OCI-LY1 (cell line): ENCODE data around the gene HS3ST5.

Experiments
- H2AFZ ChIP-seq: fragments of 200-600 bp; sonication (generic), shearing (Covaris generic); 2 replicates; pipeline ENCODE4 v1.6.0; 2014; ENCODE audit warnings: antibody characterized with exemption, mild to moderate bottlenecking, low read length
- H3F3A ChIP-seq: fragments of 200-600 bp; sonication (generic), shearing (Covaris generic); 2 replicates; pipeline ENCODE4 v1.6.0; 2014; ENCODE audit warnings: mild to moderate bottlenecking, antibody characterized with exemption, low read length, moderate library complexity; ENCODE audit not compliant: insufficient read depth
- H3K27ac ChIP-seq: fragments of 200-600 bp; sonication (generic); 2 replicates; pipeline ENCODE4 v1.5.1; 2014; ENCODE audit warnings: low read length, mixed run types, mild to moderate bottlenecking, low read depth; ENCODE audit not compliant: poor library complexity, severe bottlenecking
- H3K27me3 ChIP-seq: fragments of 200-600 bp; sonication (generic); 2 replicates; pipeline ENCODE4 v1.6.0; 2014; ENCODE audit warnings: antibody characterized with exemption, mild to moderate bottlenecking, low read length, moderate library complexity; ENCODE audit not compliant: insufficient read depth
- H3K36me3 ChIP-seq: fragments of 200-600 bp; sonication (generic); 2 replicates; pipeline ENCODE4 v1.6.1; 2014; ENCODE audit warnings: mild to moderate bottlenecking, antibody characterized with exemption, low read length, moderate library complexity, mixed read lengths; ENCODE audit not compliant: insufficient read depth
- H3K4me1 ChIP-seq: fragments of 200-600 bp; sonication (generic); 2 replicates; pipeline ENCODE4 v1.5.1; 2014; ENCODE audit warnings: mild to moderate bottlenecking, low read length, moderate library complexity; ENCODE audit not compliant: insufficient read depth, severe bottlenecking
- H3K4me2 ChIP-seq: fragments of 200-600 bp; sonication (generic), shearing (Covaris generic); 2 replicates; pipeline ENCODE4 v1.6.1; 2014; ENCODE audit warnings: low read length
- H3K4me3 ChIP-seq: fragments of 200-600 bp; sonication (generic); 2 replicates; pipeline ENCODE4 v1.5.1; 2014; ENCODE audit warnings: low read length, low read depth, mild to moderate bottlenecking, mixed read lengths; ENCODE audit not compliant: poor library complexity, severe bottlenecking
- H3K79me2 ChIP-seq: fragments of 200-600 bp; shearing (Covaris generic); 2 replicates; pipeline ENCODE4 v1.6.1; 2016; ENCODE audit warnings: mixed run types, low read length, mixed read lengths; ENCODE audit not compliant: insufficient read depth
- H3K9ac ChIP-seq: fragments of 200-600 bp; sonication (generic), shearing (Covaris generic); 2 replicates; pipeline ENCODE4 v1.6.1; 2014; ENCODE audit warnings: mild to moderate bottlenecking, low read length, mixed read lengths
- H3K9me2 ChIP-seq: fragments of 200-600 bp; sonication (generic), shearing (Covaris generic); 2 replicates; pipeline ENCODE4 v1.6.1; 2014; ENCODE audit warnings: low read depth, mild to moderate bottlenecking, low read length, mixed read lengths
- H3K9me3 ChIP-seq: fragments of 200-600 bp; shearing (Covaris generic); 2 replicates; pipeline ENCODE4 v1.6.1; 2014; ENCODE audit warnings: low read length, mixed read lengths
- H4K20me1 ChIP-seq: fragments of 200-600 bp; sonication (generic), shearing (Covaris generic); 2 replicates; pipeline ENCODE4 v1.6.0; 2016; ENCODE audit warnings: mild to moderate bottlenecking, low read length; ENCODE audit not compliant: insufficient read depth
- CTCF ChIP-seq: fragments of 200-600 bp; sonication (generic), shearing (Covaris generic); IDR thresholded peaks from 2 replicates; pipeline ENCODE4 v1.5.1; 2017; ENCODE audit warnings: mild to moderate bottlenecking, antibody characterized with exemption, low read length, moderate library complexity, mixed read lengths
- EZH2 ChIP-seq: fragments of 200-600 bp; sonication (generic), shearing (Covaris generic); IDR thresholded peaks from 2 replicates; pipeline ENCODE4 v1.8.0; 2017; ENCODE audit warnings: borderline replicate concordance, mixed run types, mild to moderate bottlenecking, antibody characterized with exemption, low read length, moderate library complexity, mixed read lengths

HS3ST5 gene

GRCh38 chr6:114064862-114065261, 278.0 kb downstream of the HS3ST5 start:
- no peaks in the 10 kb centered on the region for H3F3A ChIP-seq
- no peak overlapping the region for H3K4me3 ChIP-seq
- no peaks in the 10 kb centered on the region for H3K79me2 ChIP-seq
- H3K27me3 ChIP-seq, result no peaks in the 10 kb centered on the region
- H2AFZ ChIP-seq, result no peak overlapping the region
- H3K36me3 ChIP-seq, result no peaks in the 10 kb centered on the region
- TF ChIP-seq EZH2 (no peak), CTCF (no peak)
- no peaks in the 10 kb centered on the region for H4K20me1 ChIP-seq
- no peak overlapping the region for H3K27ac ChIP-seq
- H3K9me2 ChIP-seq, result no peaks in the 10 kb centered on the region
- no peaks in the 10 kb centered on the region for H3K9me3 ChIP-seq
- no peaks in the 10 kb centered on the region for H3K4me1 ChIP-seq
- H3K9ac ChIP-seq, result no peak overlapping the region
- no peak overlapping the region for H3K4me2 ChIP-seq

GRCh38 chr6:114063956-114064355, 278.9 kb downstream of the HS3ST5 start:
- no peaks in the 10 kb centered on the region for H3K9me3 ChIP-seq
- TF ChIP-seq EZH2, result no peak
- no peak for TF ChIP-seq CTCF
- no peak overlapping the region for H3K9ac ChIP-seq
- no peak overlapping the region for H3K27ac ChIP-seq
- H3K4me3 ChIP-seq, result no peak overlapping the region
- no peak overlapping the region for H2AFZ ChIP-seq
- no peaks in the 10 kb centered on the region for H3K27me3 ChIP-seq
- no peaks in the 10 kb centered on the region for H4K20me1 ChIP-seq
- H3K4me2 ChIP-seq, result no peak overlapping the region
- H3K79me2 ChIP-seq, result no peaks in the 10 kb centered on the region
- no peaks in the 10 kb centered on the region for H3K36me3 ChIP-seq
- H3F3A ChIP-seq, result no peaks in the 10 kb centered on the region
- H3K9me2 ChIP-seq, result no peaks in the 10 kb centered on the region
- H3K4me1 ChIP-seq, result no peaks in the 10 kb centered on the region

- no peak overlapping the region for H3K4me2 ChIP-seq
- H3K79me2 ChIP-seq, result no peaks in the 10 kb centered on the region
- no peaks in the 10 kb centered on the region for H3K36me3 ChIP-seq
- H3K4me1 ChIP-seq, result no peaks in the 10 kb centered on the region
- H3F3A ChIP-seq, result no peaks in the 10 kb centered on the region
- TF ChIP-seq CTCF (no peak), EZH2 (no peak)
- H4K20me1 ChIP-seq, result no peaks in the 10 kb centered on the region
- H3K9ac ChIP-seq, result no peak overlapping the region
- no peaks in the 10 kb centered on the region for H3K27me3 ChIP-seq
- no peaks in the 10 kb centered on the region for H3K9me2 ChIP-seq
- H3K9me3 ChIP-seq, result no peaks in the 10 kb centered on the region
- no peak overlapping the region for H2AFZ ChIP-seq
- no peak overlapping the region for H3K27ac ChIP-seq
- no peak overlapping the region for H3K4me3 ChIP-seq
Measured at GRCh38 chr6:114062199-114062598, 280.6 kb downstream of the HS3ST5 start.
